Measurements from ENCODE around the gene HNRNPA2B1.
"Not testable (repeated sequence)": the region's sequence is repeated elsewhere in the genome, so short reads cannot be mapped to it uniquely, and the experiment has no call there.

GRCh38 chr7:26176696-26177095, 23.9 kb downstream of the HNRNPA2B1 start:
- TF ChIP-seq ZFP30 (CRISPR knock-in tag; IDR thresholded peaks at IDR 0.05); TOX (CRISPR knock-in tag; IDR thresholded peaks at IDR 0.05; ENCODE audit: borderline replicate concordance); ESRRG (CRISPR knock-in tag; IDR thresholded peaks at IDR 0.05): not testable (repeated sequence)
